ENCODE measurements around the gene MCC.

The MCC gene

GRCh38 chr5:113042491-113043243, 445.6 kb downstream of the MCC start:
- no peaks in the 10 kb centered on the region for H3K9me3 Mint-ChIP-seq
- peaks cover 15% of the 10 kb centered on the region for H3K27me3 Mint-ChIP-seq
- no peak overlapping the region for H3K4me3 Mint-ChIP-seq
- H3K4me1 Mint-ChIP-seq: peaks cover 9% of the 10 kb centered on the region
- H3K27ac Mint-ChIP-seq: no peak overlapping the region
- H3K36me3 Mint-ChIP-seq: no peaks in the 10 kb centered on the region
- no peak for ATAC-seq

GRCh38 chr5:113040672-113041260, 447.5 kb downstream of the MCC start:
- Mint-ChIP-seq H3K27ac (no peak overlapping the region), H3K9me3 (no peaks in the 10 kb centered on the region)
- ATAC-seq: no peak

GRCh38 chr5:113039934-113040285, 448.3 kb downstream of the MCC start:
- Mint-ChIP-seq H3K27ac (no peak overlapping the region), H3K9me3 (no peaks in the 10 kb centered on the region), H3K4me1 (no peaks in the 10 kb centered on the region), H3K4me3 (no peak overlapping the region), H3K27me3 (peaks cover 20% of the 10 kb centered on the region), H3K36me3 (no peaks in the 10 kb centered on the region)
- no peak for ATAC-seq

More at GRCh38 chr5:113040672-113041260, 447.5 kb downstream of the MCC start:
- no peaks in the 10 kb centered on the region for H3K36me3 Mint-ChIP-seq
- peaks cover 20% of the 10 kb centered on the region for H3K27me3 Mint-ChIP-seq
- no peak overlapping the region for H3K4me3 Mint-ChIP-seq
- no peaks in the 10 kb centered on the region for H3K4me1 Mint-ChIP-seq

DNA sequence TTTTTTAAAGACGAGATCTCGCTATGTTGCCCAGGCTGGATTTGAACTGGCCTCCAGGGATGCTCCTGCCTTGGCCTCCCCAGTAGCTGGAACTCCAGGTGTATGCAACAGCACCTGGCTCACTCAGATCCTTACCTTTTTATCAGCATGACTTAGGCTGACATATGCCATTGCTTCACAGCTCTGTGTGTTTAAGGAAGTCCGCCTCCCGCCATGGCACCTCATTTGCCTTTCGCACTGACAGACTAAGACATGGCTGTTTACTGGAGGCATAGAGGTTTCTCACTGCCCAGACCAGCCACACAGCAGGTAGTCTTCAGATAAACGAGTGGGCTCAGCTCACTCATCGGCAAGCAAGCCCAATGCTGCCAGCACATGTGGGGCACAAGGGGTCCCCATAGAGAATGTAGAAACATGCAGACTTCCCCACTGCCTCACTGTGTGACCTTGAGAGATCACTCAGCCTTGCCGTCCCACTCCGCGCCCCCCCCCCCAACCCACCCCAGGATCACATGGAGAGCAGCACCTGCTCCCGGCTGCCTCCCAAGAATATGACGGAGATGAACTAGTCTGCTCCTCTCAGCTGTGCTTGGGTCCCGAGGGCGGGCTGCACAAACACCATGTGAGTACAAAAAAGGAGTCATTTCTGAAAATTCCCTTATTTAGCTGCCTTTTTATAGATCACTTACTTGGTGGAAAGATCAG, 448.9 kb downstream of the MCC start:
- no peak for ATAC-seq
- H3K36me3 Mint-ChIP-seq: no peaks in the 10 kb centered on the region
- H3K4me1 Mint-ChIP-seq: no peaks in the 10 kb centered on the region
- peaks cover 20% of the 10 kb centered on the region for H3K27me3 Mint-ChIP-seq
- no peak overlapping the region for H3K4me3 Mint-ChIP-seq
- H3K9me3 Mint-ChIP-seq: no peaks in the 10 kb centered on the region
- H3K27ac Mint-ChIP-seq: no peak overlapping the region

- H3K27me3 Mint-ChIP-seq: peaks cover 20% of the 10 kb centered on the region
- H3K36me3 Mint-ChIP-seq: no peaks in the 10 kb centered on the region
- no peaks in the 10 kb centered on the region for H3K4me1 Mint-ChIP-seq
- H3K27ac Mint-ChIP-seq: no peak overlapping the region
- ATAC-seq: no peak
- no peaks in the 10 kb centered on the region for H3K9me3 Mint-ChIP-seq
- H3K4me3 Mint-ChIP-seq: no peak overlapping the region
Measured at GRCh38 chr5:113038714-113039113, 449.5 kb downstream of the MCC start.

- Mint-ChIP-seq H3K36me3 (no peaks in the 10 kb centered on the region), H3K4me3 (no peak overlapping the region), H3K27ac (no peak overlapping the region), H3K9me3 (no peaks in the 10 kb centered on the region), H3K4me1 (no peaks in the 10 kb centered on the region), H3K27me3 (peaks cover 20% of the 10 kb centered on the region)
- ATAC-seq: no peak
Measured at GRCh38 chr5:113038136-113038535, 450.1 kb downstream of the MCC start.

GRCh38 chr5:113036826-113037225, 451.4 kb downstream of the MCC start:
- H3K4me3 Mint-ChIP-seq: no peak overlapping the region
- H3K9me3 Mint-ChIP-seq: no peaks in the 10 kb centered on the region
- ATAC-seq: no peak
- no peak overlapping the region for H3K27ac Mint-ChIP-seq
- no peaks in the 10 kb centered on the region for H3K4me1 Mint-ChIP-seq
- no peaks in the 10 kb centered on the region for H3K36me3 Mint-ChIP-seq
- peaks cover 19% of the 10 kb centered on the region for H3K27me3 Mint-ChIP-seq

DNA sequence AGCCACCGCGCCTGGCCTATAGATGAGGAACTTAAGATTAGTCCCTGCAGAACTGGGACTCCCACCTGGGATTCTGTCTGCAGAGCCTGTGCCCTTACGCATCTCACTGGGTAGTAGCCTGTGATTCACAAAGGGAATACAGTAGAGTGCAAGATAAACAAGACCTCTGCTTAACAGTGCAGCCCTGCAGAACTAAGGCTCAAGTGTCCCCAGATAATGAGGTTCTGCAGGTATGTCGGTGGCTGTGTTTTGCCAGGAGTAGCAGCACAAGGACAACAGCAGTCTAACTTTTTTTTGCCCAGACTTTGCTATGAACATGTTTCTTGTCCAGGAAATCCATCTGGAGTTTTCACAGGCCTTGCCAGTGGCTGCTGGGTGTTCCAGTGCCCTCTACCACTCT, 451.9 kb downstream of the MCC start:
- H3K36me3 Mint-ChIP-seq: no peaks in the 10 kb centered on the region
- H3K27me3 Mint-ChIP-seq: peaks cover 15% of the 10 kb centered on the region
- no peaks in the 10 kb centered on the region for H3K4me1 Mint-ChIP-seq
- H3K9me3 Mint-ChIP-seq: no peaks in the 10 kb centered on the region
- ATAC-seq: no peak
- no peak overlapping the region for H3K27ac Mint-ChIP-seq
- no peak overlapping the region for H3K4me3 Mint-ChIP-seq

DNA sequence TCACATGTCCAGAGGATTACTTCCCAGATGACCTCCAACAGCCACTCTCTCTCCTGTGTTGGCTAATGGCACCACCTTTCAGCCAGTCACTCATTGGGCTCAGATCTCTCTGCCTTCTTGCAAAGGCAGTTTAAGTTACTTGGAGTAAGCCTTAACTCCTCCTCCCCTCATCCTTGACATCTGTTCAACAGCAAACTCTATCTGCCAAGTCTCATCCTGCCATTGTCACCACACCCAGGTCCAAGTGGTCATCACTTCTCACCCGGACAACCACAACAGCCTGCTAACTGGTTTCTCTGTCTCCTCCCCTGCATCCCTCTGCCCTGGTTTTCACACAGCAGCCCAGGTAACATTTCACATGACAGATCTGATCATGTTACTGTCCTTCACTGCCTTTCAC, 453.2 kb downstream of the MCC start:
- Mint-ChIP-seq H3K4me3 (no peak overlapping the region), H3K27ac (no peak overlapping the region), H3K9me3 (no peaks in the 10 kb centered on the region), H3K36me3 (no peaks in the 10 kb centered on the region), H3K27me3 (peaks cover 15% of the 10 kb centered on the region), H3K4me1 (no peaks in the 10 kb centered on the region)
- no peak for ATAC-seq

DNA sequence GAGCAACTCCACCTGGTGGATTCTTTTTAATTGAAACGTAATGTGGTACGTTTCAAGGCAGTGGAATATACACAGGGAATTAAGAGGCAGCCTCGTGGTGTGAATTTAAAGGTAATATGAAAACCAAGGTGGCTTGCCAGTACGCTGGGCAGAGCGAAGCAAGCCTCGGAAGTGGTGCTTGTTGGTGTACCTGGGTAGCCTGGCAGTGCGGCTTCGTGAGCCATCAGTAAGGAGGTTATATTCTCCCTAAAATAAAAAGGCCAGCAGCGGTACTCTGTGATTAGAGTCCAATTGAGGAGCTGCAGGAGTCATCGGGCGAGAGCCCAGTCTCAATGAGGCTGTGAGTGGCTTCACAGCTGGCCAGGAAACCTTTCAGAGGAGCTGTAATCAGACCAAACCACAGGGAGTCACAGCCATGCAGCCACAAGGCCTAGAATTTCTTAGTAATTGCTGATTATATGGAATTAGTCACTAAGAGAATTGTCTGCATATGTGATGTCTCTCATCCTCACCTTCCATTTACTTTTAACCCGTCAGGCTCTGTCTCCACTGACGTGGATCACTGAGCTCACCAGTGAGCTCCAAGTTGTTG, 454.0 kb downstream of the MCC start:
- H3K4me3 Mint-ChIP-seq: no peak overlapping the region
- ATAC-seq: no peak
- H3K27ac Mint-ChIP-seq: no peak overlapping the region
- H3K9me3 Mint-ChIP-seq: no peaks in the 10 kb centered on the region
- no peaks in the 10 kb centered on the region for H3K36me3 Mint-ChIP-seq
- H3K4me1 Mint-ChIP-seq: no peaks in the 10 kb centered on the region
- peaks cover 15% of the 10 kb centered on the region for H3K27me3 Mint-ChIP-seq

DNA sequence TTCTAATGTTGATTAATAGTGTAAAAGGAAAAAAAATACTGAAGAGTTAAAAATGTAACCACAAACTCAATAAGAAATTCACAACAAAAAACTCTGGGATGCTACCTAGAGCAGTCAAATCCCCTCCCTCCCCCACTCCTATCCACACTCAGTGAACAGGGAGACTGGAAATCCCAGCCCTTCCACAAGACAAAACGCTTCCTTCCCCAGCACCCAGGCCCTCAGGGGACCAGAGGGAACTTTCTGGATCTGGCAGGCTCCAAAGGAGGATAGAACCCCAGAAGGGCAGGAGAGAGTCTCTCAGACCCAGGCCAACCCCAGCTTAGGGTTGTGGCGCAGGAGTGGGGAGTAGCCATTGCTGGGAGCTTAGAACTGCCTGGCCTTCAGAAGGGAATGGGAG, 456.7 kb downstream of the MCC start:
- H3K27ac Mint-ChIP-seq: no peak overlapping the region
- no peaks in the 10 kb centered on the region for H3K4me1 Mint-ChIP-seq
- no peak for ATAC-seq
- no peaks in the 10 kb centered on the region for H3K9me3 Mint-ChIP-seq
- H3K36me3 Mint-ChIP-seq: peaks cover 12% of the 10 kb centered on the region
- no peak overlapping the region for H3K4me3 Mint-ChIP-seq
- no peaks in the 10 kb centered on the region for H3K27me3 Mint-ChIP-seq

- Mint-ChIP-seq H3K4me3 (no peak overlapping the region), H3K9me3 (no peaks in the 10 kb centered on the region), H3K36me3 (peaks cover 15% of the 10 kb centered on the region), H3K4me1 (no peaks in the 10 kb centered on the region), H3K27ac (no peak overlapping the region), H3K27me3 (no peaks in the 10 kb centered on the region)
- no peak for ATAC-seq
Measured at GRCh38 chr5:113031104-113031503, 457.1 kb downstream of the MCC start.

- H3K27ac Mint-ChIP-seq: no peak overlapping the region
- H3K4me3 Mint-ChIP-seq: no peak overlapping the region
- H3K9me3 Mint-ChIP-seq: no peaks in the 10 kb centered on the region
- H3K4me1 Mint-ChIP-seq: no peaks in the 10 kb centered on the region
- peaks cover 15% of the 10 kb centered on the region for H3K36me3 Mint-ChIP-seq
- ATAC-seq: no peak
- H3K27me3 Mint-ChIP-seq: no peaks in the 10 kb centered on the region
Measured at GRCh38 chr5:113029614-113030013, 458.6 kb downstream of the MCC start.

GRCh38 chr5:113027431-113027830, 460.8 kb downstream of the MCC start:
- peaks cover 6% of the 10 kb centered on the region for H3K4me1 Mint-ChIP-seq
- no peaks in the 10 kb centered on the region for H3K27me3 Mint-ChIP-seq
- H3K36me3 Mint-ChIP-seq: peaks cover 15% of the 10 kb centered on the region
- H3K4me3 Mint-ChIP-seq: no peak overlapping the region
- no peak overlapping the region for H3K27ac Mint-ChIP-seq
- H3K9me3 Mint-ChIP-seq: no peaks in the 10 kb centered on the region
- no peak for ATAC-seq

- H3K27me3 Mint-ChIP-seq: no peaks in the 10 kb centered on the region
- no peaks in the 10 kb centered on the region for H3K9me3 Mint-ChIP-seq
- ATAC-seq: no peak
- H3K4me3 Mint-ChIP-seq: no peak overlapping the region
- peaks cover 10% of the 10 kb centered on the region for H3K4me1 Mint-ChIP-seq
- H3K36me3 Mint-ChIP-seq: peaks cover 15% of the 10 kb centered on the region
- no peak overlapping the region for H3K27ac Mint-ChIP-seq
Measured at GRCh38 chr5:113027015-113027414, 461.2 kb downstream of the MCC start.
